ENCODE data around the gene PITRM1. TPM values are rescaled to one million over a fixed set of nuclear protein-coding genes. Genes with fewer than 3 reads are reported as not detected.

The PITRM1 gene
- total and polyA plus RNA-seq, 2 donors (not counting 3 experiments of a cell fraction or from before 2014, with no cell fraction given) = 83.2 to 145 TPM

- no peaks in the 10 kb centered on the region for H4K20me1 ChIP-seq (replicated peaks; ENCODE audit: control insufficient read depth, extremely low read depth, insufficient read depth, low read length)
- DNase-seq (ENCODE audit: low read depth, low spot score) = no peak
- no peak overlapping the region for H3K4me2 ChIP-seq (ENCODE audit: insufficient read depth, low read length)
- peaks cover 28 to 53% of the 10 kb centered on the region in 2 experiments for H3K36me3 ChIP-seq (ENCODE audit: control insufficient read depth in 2 of 2, extremely low read depth in 1 of 2, insufficient read depth in 2 of 2, low read length in 2 of 2)
- dilution Hi-C loops (cut with MboI; ENCODE audit: extremely low pct_ligation_motif_present, low sequenced_read_pairs) = no loop called here
- H3K4me3 ChIP-seq (replicated peaks in 1 of 3; ENCODE audit: insufficient read depth in 1 of 3, low read depth in 1 of 3, low read length in 3 of 3) = no peak overlapping the region
- no peak overlapping the region for H3K27ac ChIP-seq (ENCODE audit: insufficient read depth, low read depth, low read length)
- ChIA-PET CTCF (no interaction called here), POLR2A (no interaction called here)
- H2AFZ ChIP-seq (ENCODE audit: low read depth, low read length) = no peak overlapping the region
- intact Hi-C loops (cut with micrococcal nuclease) = no loop called here
- peaks cover 3% of the 10 kb centered on the region for H3K79me2 ChIP-seq (ENCODE audit: control insufficient read depth, insufficient read depth, low read length)
- H3K9me1 ChIP-seq (replicated peaks; ENCODE audit: control insufficient read depth, extremely low read depth, insufficient read depth, low read length) = no peaks in the 10 kb centered on the region
- no peaks in the 10 kb centered on the region for H3K27me3 ChIP-seq (ENCODE audit: control insufficient read depth in 2 of 2, insufficient read depth in 2 of 2, low read length in 2 of 2)
- no peaks in the 10 kb centered on the region for H3K9me3 ChIP-seq (replicated peaks; ENCODE audit: control insufficient read depth, insufficient read depth, low read length)
- no peaks in the 10 kb centered on the region for H3K4me1 ChIP-seq (ENCODE audit: control insufficient read depth, extremely low read depth, insufficient read depth, low read length)
- TF ChIP-seq POLR2A (IDR thresholded peaks at IDR 0.05; ENCODE audit: low read depth, low read length) (no peak), JUN (IDR thresholded peaks at IDR 0.05; ENCODE audit: borderline replicate concordance, insufficient read depth, insufficient read length, low read depth) (no peak), MYC (IDR thresholded peaks at IDR 0.05; ENCODE audit: low read depth, low read length) (no peak), FOS (IDR thresholded peaks at IDR 0.05; ENCODE audit: borderline replicate concordance, insufficient read depth, low read length) (no peak), GATA2 (IDR thresholded peaks at IDR 0.05; ENCODE audit: insufficient read depth, insufficient read length, low read depth, low read length) (no peak), CTCF (IDR thresholded peaks at IDR 0.05; ENCODE audit: extremely low read depth in 1 of 2, insufficient read depth in 1 of 2, low read depth in 1 of 2, low read length in 2 of 2) (no peak), POLR2AphosphoS5 (IDR thresholded peaks at IDR 0.05; ENCODE audit: insufficient read depth, low read depth, low read length) (no peak), EZH2 (IDR thresholded peaks at IDR 0.05; ENCODE audit: borderline replicate concordance, low read depth, low read length, severe bottlenecking) (no peak)
- TF ChIP-seq, protein P1, sequence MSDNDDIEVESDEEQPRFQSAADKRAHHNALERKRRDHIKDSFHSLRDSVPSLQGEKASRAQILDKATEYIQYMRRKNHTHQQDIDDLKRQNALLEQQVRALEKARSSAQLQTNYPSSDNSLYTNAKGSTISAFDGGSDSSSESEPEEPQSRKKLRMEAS (IDR thresholded peaks at IDR 0.05; ENCODE audit: insufficient read depth, insufficient read length) = no peak
- H3K9ac ChIP-seq (replicated peaks; ENCODE audit: extremely low read depth, insufficient read depth, low read length) = no peak overlapping the region
- BruUV-seq (replicated peaks) = no TSS peak
- no peak for FAIRE-seq
Observed at GRCh38 chr10:3131098-3131497, 41.5 kb downstream of the PITRM1 start.

Data from endothelial cell of umbilical vein (primary cell).